Activated CD8-positive, alpha-beta memory T cell treated with anti-CD3 and anti-CD28 coated beads for 36 hours (primary cell): ENCODE data around the gene HSPB8. TPM values are rescaled to one million over a fixed set of nuclear protein-coding genes. Genes with fewer than 3 reads are reported as not detected.

ENCODE experiments used
- CTCF ChIA-PET: fragments of 350-600 bp; sonication (Branson Sonifier 250); formaldehyde crosslinking; loops from one replicate; lab custom pipeline; 2021; ENCODE audit warnings: antibody characterized with exemption; lab: Charles Lee
- POLR2A ChIA-PET: fragments of 350-600 bp; sonication (Branson Sonifier 250); formaldehyde crosslinking; loops from one replicate; lab custom pipeline; 2021; ENCODE audit warnings: antibody characterized with exemption; lab: Charles Lee
- total RNA-seq, 2 experiments: library from RNA; stranded (reverse); gene quantifications; one replicate each; pipeline ENCODE4 v1.2.3, GENCODE V29; 2021

HSPB8 gene
- not detected for total RNA-seq

- CTCF ChIA-PET = no interaction called here
- POLR2A ChIA-PET = no interaction called here
Observed at GRCh38 chr12:119178544-119179334, at the start of gene HSPB8. Gene HSPB8 (plus strand): TSS chr12:119178931. CDS start chr12:119179313, 382 bp downstream.

GRCh38 chr12:119129827-119130434 is 48.8 kb upstream of the HSPB8 start:
- ChIA-PET POLR2A (no interaction called here), CTCF (no interaction called here)

GRCh38 chr12:119130523-119130922 is 48.2 kb upstream of the HSPB8 start:
- POLR2A ChIA-PET = no interaction called here
- CTCF ChIA-PET = no interaction called here

- POLR2A ChIA-PET = no interaction called here
- CTCF ChIA-PET = no interaction called here
Observed at GRCh38 chr12:119134284-119135072, 44.3 kb upstream of the HSPB8 start.

- CTCF ChIA-PET = no interaction called here
- POLR2A ChIA-PET = no interaction called here
Observed at GRCh38 chr12:119136811-119137410, 41.8 kb upstream of the HSPB8 start.

- POLR2A ChIA-PET = no interaction called here
- CTCF ChIA-PET = no interaction called here
Observed at GRCh38 chr12:119139448-119139847, 39.3 kb upstream of the HSPB8 start.

GRCh38 chr12:119145367-119145766 is 33.4 kb upstream of the HSPB8 start:
- CTCF ChIA-PET = no interaction called here

GRCh38 chr12:119147847-119148448 is 30.8 kb upstream of the HSPB8 start:
- CTCF ChIA-PET = interaction anchor here (0.5 kb wide), 1 partner anchor 1154 kb away, joined by 4 read pairs; no protein-coding TSS in a partner anchor
- POLR2A ChIA-PET = no interaction called here

More at GRCh38 chr12:119145367-119145766, 33.4 kb upstream of the HSPB8 start:
- POLR2A ChIA-PET = no interaction called here

- CTCF ChIA-PET = no interaction called here
- POLR2A ChIA-PET = no interaction called here
Observed at GRCh38 chr12:119149270-119149669, 29.5 kb upstream of the HSPB8 start.

GRCh38 chr12:119151445-119152026 is 27.2 kb upstream of the HSPB8 start:
- POLR2A ChIA-PET = no interaction called here
- CTCF ChIA-PET = no interaction called here

GRCh38 chr12:119153477-119154434 is 25.0 kb upstream of the HSPB8 start:
- ChIA-PET POLR2A (no interaction called here), CTCF (no interaction called here)

- ChIA-PET CTCF (no interaction called here), POLR2A (no interaction called here)
Observed at GRCh38 chr12:119154435-119154818, 24.3 kb upstream of the HSPB8 start.

- ChIA-PET CTCF (no interaction called here), POLR2A (no interaction called here)
Observed at GRCh38 chr12:119156401-119157044, 22.2 kb upstream of the HSPB8 start.

GRCh38 chr12:119157528-119157927 is 21.2 kb upstream of the HSPB8 start:
- ChIA-PET CTCF (no interaction called here), POLR2A (no interaction called here)

- ChIA-PET POLR2A (no interaction called here), CTCF (no interaction called here)
Observed at GRCh38 chr12:119157978-119158377, 20.8 kb upstream of the HSPB8 start.

GRCh38 chr12:119158402-119158801 is 20.3 kb upstream of the HSPB8 start:
- POLR2A ChIA-PET = no interaction called here
- CTCF ChIA-PET = no interaction called here

- POLR2A ChIA-PET = no interaction called here
- CTCF ChIA-PET = interaction anchor here (0.6 kb wide), 1 partner anchor 545 kb away, joined by 4 read pairs; no protein-coding TSS in a partner anchor
Observed at GRCh38 chr12:119159844-119160243, 18.9 kb upstream of the HSPB8 start.

GRCh38 chr12:119167902-119168301 is 10.8 kb upstream of the HSPB8 start:
- ChIA-PET CTCF (no interaction called here), POLR2A (no interaction called here)
